Cardiac muscle cell (in vitro differentiated cells and primary cell): Measurements from ENCODE around the gene EID3. TPM values are rescaled to one million over a fixed set of nuclear protein-coding genes. Genes with fewer than 3 reads are reported as not detected.

Source experiments
- DNase-seq, 2 donors: peaks; one replicate each; pipeline versions ENCODE4 v3.0.0 to v3.0.0-alpha.2; 2010 to 2017; ENCODE audit warnings: low read depth in 1 of 2, low spot score in 1 of 2
- H3K27ac ChIP-seq: fragments of 200-600 bp; sonication (generic); 2 replicates; pipeline ENCODE4 v1.5.1; 2016
- H3K27me3 ChIP-seq: fragments of 200-600 bp; sonication (generic); 2 replicates; pipeline ENCODE4 v1.6.0; 2016; ENCODE audit warnings: control low read depth
- H3K36me3 ChIP-seq: fragments of 200-600 bp; sonication (generic); 2 replicates; pipeline ENCODE4 v1.5.1; 2016; ENCODE audit warnings: control low read depth
- H3K4me1 ChIP-seq: fragments of 200-600 bp; sonication (generic); 2 replicates; pipeline ENCODE4 v1.8.1; 2017; ENCODE audit warnings: low read depth, mild to moderate bottlenecking, mixed run types
- H3K4me3 ChIP-seq: fragments of 200-600 bp; sonication (generic); 2 replicates; pipeline ENCODE4 v1.5.1; 2016; ENCODE audit warnings: mild to moderate bottlenecking
- H3K9me3 ChIP-seq: fragments of 200-600 bp; sonication (generic); 2 replicates; pipeline ENCODE4 v1.5.1; 2017; ENCODE audit warnings: low read depth, mild to moderate bottlenecking, control low read depth
- polyA plus RNA-seq: library from polyadenylated mRNA; unstranded; fragments of >200 nt; fragmentation: Nextera tagmentation; extraction: Ambion mirVana; gene quantifications from 2 replicates; pipeline ENCODE4 v1.2.1, GENCODE V29; 2016
- total RNA-seq: library from RNA; depleted of rRNA; stranded (reverse); fragments of >200 nt; gene quantifications from 2 replicates; pipeline ENCODE4 v1.2.3, GENCODE V29; 2016
- TF ChIP-seq, protein P1 (sequence below): IDR thresholded peaks from 2 replicates; pipeline ENCODE4 v1.5.1; 2012; ENCODE audit warnings: low read depth, mild to moderate bottlenecking, low read length

Gene EID3
- total and polyA plus RNA-seq, 2 experiments from 2014 or later = 3.0 to 3.3 TPM

DNA sequence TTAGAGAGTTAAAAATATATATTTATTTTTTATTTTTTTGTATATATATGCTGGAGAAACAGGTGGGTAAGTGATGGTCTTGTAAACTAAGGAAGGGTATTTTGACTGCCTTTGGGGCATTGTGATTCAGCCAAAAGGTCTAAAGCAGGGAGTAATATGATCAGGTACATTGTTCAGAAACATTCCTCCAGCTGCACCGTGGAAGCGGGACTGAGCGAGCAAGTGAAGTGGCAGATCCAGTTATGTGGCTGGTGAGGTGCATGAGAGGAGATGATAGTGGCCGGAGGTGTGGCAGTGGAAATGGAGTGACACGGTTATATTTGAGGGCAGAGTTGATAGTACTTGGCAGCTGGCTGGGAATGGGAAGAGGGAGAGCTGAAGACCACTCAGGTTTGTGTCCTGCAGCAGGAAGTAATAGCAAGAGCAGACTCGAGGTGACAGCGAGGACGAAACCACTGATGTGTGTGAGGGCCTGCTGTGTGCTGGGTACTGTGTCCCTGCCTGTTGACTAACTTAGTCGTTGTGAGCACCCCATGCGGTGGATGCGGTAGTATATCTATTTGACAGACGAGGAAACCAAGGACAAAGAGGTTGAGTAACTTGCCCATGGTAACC, 39.2 kb downstream of the EID3 start:
- H3K27me3 ChIP-seq = no peaks in the 10 kb centered on the region
- H3K27ac ChIP-seq = no peak overlapping the region
- H3K4me1 ChIP-seq = no peaks in the 10 kb centered on the region
- no peaks in the 10 kb centered on the region for H3K9me3 ChIP-seq
- TF ChIP-seq, protein P1, sequence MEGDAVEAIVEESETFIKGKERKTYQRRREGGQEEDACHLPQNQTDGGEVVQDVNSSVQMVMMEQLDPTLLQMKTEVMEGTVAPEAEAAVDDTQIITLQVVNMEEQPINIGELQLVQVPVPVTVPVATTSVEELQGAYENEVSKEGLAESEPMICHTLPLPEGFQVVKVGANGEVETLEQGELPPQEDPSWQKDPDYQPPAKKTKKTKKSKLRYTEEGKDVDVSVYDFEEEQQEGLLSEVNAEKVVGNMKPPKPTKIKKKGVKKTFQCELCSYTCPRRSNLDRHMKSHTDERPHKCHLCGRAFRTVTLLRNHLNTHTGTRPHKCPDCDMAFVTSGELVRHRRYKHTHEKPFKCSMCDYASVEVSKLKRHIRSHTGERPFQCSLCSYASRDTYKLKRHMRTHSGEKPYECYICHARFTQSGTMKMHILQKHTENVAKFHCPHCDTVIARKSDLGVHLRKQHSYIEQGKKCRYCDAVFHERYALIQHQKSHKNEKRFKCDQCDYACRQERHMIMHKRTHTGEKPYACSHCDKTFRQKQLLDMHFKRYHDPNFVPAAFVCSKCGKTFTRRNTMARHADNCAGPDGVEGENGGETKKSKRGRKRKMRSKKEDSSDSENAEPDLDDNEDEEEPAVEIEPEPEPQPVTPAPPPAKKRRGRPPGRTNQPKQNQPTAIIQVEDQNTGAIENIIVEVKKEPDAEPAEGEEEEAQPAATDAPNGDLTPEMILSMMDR = no peak
- DNase-seq = no peak
- no peak overlapping the region for H3K4me3 ChIP-seq
- peaks cover 40% of the 10 kb centered on the region for H3K36me3 ChIP-seq

- Histone ChIP-seq H3K27ac (no peak overlapping the region), H3K27me3 (no peaks in the 10 kb centered on the region), H3K9me3 (no peaks in the 10 kb centered on the region), H3K36me3 (peaks cover 37% of the 10 kb centered on the region), H3K4me1 (no peaks in the 10 kb centered on the region), H3K4me3 (no peak overlapping the region)
- TF ChIP-seq, protein P1 = no peak
- DNase-seq = no peak
These were observed 41.1 kb downstream of the EID3 start for GRCh38 chr12:104344682-104345081.

DNA sequence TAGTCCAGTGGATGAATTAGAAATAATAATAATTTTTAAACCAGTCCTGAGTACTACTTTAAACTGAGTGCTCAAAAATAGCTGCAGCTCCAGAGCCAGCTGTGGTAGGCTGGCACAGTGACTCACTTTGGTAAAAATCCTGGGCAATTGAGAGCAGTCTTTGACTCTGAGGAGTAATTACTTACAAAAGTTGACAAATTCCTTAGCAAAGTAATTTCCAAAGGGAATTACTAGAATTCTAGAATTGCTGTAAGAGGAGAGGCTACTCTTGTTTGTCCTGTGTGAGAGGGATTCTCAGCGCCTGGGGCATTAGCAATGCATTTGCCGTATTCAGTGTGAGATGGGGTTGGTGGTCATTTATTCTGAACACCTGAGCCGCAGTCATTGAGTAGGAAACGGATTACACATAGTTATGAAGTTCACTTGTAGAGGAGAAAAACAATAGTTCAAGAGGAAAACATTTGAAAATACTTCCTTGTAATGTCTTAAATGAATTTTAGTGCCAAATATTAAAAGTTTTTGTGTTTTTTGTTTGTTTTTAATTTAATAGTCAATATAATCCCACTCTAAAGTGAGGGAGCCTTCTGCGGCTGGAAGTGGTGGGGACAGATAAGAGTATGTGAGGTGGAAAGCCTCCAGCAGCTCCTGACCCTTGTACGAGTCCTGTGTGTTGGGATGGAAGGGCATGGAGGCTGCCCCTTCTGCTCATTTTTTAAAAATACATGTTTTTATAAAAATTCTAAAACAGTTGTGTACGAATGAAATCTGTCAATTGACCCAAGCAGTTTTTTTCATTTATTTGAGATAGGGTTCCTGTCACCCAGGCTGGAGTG, 41.9 kb downstream of the EID3 start:
- Histone ChIP-seq H3K27me3 (no peaks in the 10 kb centered on the region), H3K9me3 (no peaks in the 10 kb centered on the region), H3K4me3 (no peak overlapping the region), H3K27ac (no peak overlapping the region), H3K36me3 (peaks cover 29% of the 10 kb centered on the region), H3K4me1 (no peaks in the 10 kb centered on the region)
- TF ChIP-seq, protein P1 = no peak
- DNase-seq = no peak

GRCh38 chr12:104347374-104348075, 44.0 kb downstream of the EID3 start:
- Histone ChIP-seq H3K27me3 (no peaks in the 10 kb centered on the region), H3K9me3 (no peaks in the 10 kb centered on the region), H3K4me1 (no peaks in the 10 kb centered on the region), H3K4me3 (no peak overlapping the region), H3K36me3 (peaks cover 19% of the 10 kb centered on the region), H3K27ac (no peak overlapping the region)
- TF ChIP-seq, protein P1 = no peak
- DNase-seq = no peak

DNA sequence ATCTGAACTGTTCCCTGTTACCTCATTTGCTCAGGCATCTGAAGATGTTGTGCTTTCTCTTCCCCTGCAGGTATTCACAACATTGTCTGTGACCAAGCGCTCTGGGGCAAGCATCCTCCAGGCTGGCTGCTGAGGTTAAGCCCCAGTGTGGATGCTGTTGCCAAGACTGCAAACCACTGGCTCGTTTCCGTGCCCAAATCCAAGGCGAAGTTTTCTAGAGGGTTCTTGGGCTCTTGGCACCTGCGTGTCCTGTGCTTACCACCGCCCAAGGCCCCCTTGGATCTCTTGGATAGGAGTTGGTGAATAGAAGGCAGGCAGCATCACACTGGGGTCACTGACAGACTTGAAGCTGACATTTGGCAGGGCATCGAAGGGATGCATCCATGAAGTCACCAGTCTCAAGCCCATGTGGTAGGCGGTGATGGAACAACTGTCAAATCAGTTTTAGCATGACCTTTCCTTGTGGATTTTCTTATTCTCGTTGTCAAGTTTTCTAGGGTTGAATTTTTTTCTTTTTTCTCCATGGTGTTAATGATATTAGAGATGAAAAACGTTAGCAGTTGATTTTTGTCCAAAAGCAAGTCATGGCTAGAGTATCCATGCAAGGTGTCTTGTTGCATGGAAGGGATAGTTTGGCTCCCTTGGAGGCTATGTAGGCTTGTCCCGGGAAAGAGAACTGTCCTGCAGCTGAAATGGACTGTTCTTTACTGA, 44.9 kb downstream of the EID3 start:
- Histone ChIP-seq H3K9me3 (no peaks in the 10 kb centered on the region), H3K4me1 (no peaks in the 10 kb centered on the region), H3K4me3 (no peak overlapping the region), H3K27ac (no peak overlapping the region), H3K27me3 (no peaks in the 10 kb centered on the region), H3K36me3 (peaks cover 19% of the 10 kb centered on the region)
- TF ChIP-seq, protein P1 = no peak
- DNase-seq = no peak
